ENCODE measurements around the gene DBP. TPM values are rescaled to one million over a fixed set of nuclear protein-coding genes. Genes with fewer than 3 reads are reported as not detected.
A peak's percentile ranks its signal among the peaks of the same experiment; 100 is the strongest.
"Not testable (repeated sequence)": the region's sequence is repeated elsewhere in the genome, so short reads cannot be mapped to it uniquely, and the experiment has no call there.

Gene DBP
- total RNA-seq, 2 experiments from 2014 or later: 8.3 to 12.4 TPM

DNA sequence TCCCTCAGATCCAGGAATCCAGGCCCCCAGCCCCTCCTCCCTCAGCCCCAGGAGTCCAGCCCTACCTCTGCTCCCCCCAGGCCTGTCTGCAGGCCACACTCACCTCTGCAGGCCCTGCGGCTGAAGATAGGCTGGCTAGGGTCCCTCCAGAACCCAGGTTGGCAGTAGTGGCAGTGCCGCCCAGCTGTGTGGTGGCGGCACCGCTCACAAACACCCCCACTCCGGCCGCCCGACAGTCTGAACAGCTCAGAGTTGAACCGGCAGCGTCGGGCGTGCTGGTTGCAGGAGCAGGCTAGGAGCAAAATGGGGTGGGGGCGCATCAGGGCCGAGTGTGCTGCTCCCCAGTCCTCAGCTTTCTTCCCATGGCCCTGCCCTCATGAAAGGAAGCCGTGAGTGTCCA is 27.3 kb upstream of the DBP start:
- H3K36me3 Mint-ChIP-seq (ENCODE audit: low read depth): no peaks in the 10 kb centered on the region
- H3K4me1 Mint-ChIP-seq: peaks cover 7% of the 10 kb centered on the region
- peaks cover under 1% of the 10 kb centered on the region for H3K9me3 Mint-ChIP-seq (ENCODE audit: low read depth)
- DNase-seq: no peak
- ChIA-PET CTCF (no interaction called here), POLR2A (no interaction called here)
- ATAC-seq: no peak
- intact Hi-C loops (cut with DNase I, micrococcal nuclease): loop anchor here in 1 of 2 experiments (5.0 kb wide), 1 partner anchor 73 kb away; no protein-coding TSS in a partner anchor
- no peak overlapping the region for H3K27ac Mint-ChIP-seq
- H3K4me3 Mint-ChIP-seq: no peak overlapping the region
- H3K27me3 Mint-ChIP-seq: no peaks in the 10 kb centered on the region

DNA sequence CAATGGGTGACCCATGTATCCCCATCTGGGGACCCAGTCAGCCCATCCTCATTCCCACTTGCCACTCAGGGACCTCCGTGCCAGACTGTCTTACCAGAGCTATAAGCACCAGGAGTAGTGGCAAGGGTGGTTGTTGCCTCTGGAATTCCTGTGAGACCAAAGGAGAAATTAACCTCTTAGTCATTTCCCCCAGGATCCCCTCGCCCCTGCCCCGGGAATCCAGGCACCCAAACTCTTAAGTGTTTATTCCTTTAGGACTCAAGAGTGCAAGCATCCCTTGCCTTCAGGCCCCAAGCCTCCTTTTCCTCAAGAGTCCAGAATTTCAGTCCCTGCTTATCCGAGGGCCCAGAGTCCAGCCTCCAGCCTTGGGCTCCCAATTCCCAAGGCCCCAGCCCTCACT is 26.5 kb upstream of the DBP start:
- Mint-ChIP-seq H3K27me3 (no peaks in the 10 kb centered on the region), H3K27ac (no peak overlapping the region), H3K4me1 (peaks cover 7% of the 10 kb centered on the region), H3K9me3 (ENCODE audit: low read depth) (no peaks in the 10 kb centered on the region), H3K36me3 (ENCODE audit: low read depth) (no peaks in the 10 kb centered on the region), H3K4me3 (no peak overlapping the region)
- intact Hi-C loops (cut with DNase I, micrococcal nuclease): loop anchor here in 1 of 2 experiments (5.0 kb wide), 1 partner anchor 74 kb away; no protein-coding TSS in a partner anchor
- ATAC-seq (no peak), DNase-seq (no peak)
- POLR2A ChIA-PET: no interaction called here
- CTCF ChIA-PET: no interaction called here

DNA sequence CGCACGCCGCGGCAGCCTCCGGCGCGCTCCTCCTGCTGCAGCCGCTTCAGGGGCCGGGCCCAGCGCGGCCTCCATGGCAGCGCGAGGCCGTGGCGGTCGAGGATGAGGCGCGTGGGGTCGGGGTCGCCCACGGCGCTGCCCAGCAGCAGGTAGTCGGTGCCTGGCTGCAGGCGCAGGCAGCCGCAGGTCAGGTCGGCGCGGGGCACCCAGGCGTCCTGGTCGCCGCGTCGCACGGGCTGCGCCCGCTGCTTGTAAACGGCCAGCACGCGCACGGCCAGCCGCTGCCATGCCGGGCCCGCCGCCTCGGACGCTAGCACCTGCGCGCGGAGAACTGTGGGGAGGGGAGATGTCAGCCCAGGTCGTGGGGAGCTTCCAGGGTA is 24.5 kb upstream of the DBP start:
- H3K27ac Mint-ChIP-seq: no peak overlapping the region
- no peaks in the 10 kb centered on the region for H3K36me3 Mint-ChIP-seq (ENCODE audit: low read depth)
- no peak overlapping the region for H3K4me3 Mint-ChIP-seq
- CTCF ChIA-PET: interaction anchor here (0.5 to 0.9 kb wide), 2 partner anchors 51 to 1178 kb away, joined by 3 to 4 read pairs; no protein-coding TSS in a partner anchor
- POLR2A ChIA-PET: no interaction called here
- intact Hi-C loops (cut with DNase I, micrococcal nuclease): loop anchor here (1.0 to 5.0 kb wide), 5 partner anchors 15 to 332 kb away; partner anchors contain the start of genes CA11 (in 1 of the 2), GYS1 (in 1 of the 2) and RUVBL2 (in 1 of the 2)
- ATAC-seq (no peak), DNase-seq (no peak)
- H3K9me3 Mint-ChIP-seq (ENCODE audit: low read depth): no peaks in the 10 kb centered on the region
- peaks cover 7% of the 10 kb centered on the region for H3K4me1 Mint-ChIP-seq
- H3K27me3 Mint-ChIP-seq: no peaks in the 10 kb centered on the region

DNA sequence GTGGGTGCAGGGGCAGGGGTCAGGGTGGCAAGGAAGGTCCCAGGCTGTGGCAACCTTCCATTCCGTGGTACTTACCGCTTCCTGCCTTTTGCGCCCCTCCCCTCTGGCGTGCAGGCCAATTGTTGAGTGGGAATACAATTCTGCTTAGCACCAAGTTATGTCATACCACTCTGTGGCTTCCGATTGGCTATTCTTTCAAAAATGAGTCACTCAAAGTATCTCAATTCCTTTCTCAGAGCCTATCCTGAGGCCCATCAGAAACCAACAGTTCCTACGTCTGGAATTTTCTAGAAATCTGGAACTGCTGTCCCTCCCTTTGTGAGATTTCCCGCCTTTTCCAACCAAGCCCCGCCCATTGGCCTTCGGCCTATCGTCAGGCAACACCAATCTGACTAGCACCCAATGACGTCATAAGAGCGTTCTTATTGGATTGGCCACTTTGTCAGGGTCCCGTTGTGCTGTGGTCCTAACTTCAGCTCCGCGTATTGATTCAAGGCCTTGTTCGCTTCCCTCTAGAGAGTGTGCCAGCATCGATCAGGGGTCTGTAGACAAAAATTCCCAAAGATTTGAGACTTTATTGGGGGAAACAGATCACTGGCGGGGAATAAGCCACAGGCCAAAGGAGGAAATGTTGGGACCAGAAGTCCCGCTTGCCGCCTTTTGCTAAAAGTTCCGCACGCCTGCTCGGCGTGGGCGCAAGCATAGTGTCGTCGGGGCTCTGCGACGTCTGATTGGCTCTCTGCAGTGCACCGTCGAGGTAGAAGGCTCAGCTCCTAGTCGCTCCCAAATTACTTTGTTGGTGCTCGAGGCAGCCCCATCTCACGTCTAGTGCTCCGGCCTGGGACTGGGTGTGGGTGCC is 23.9 kb upstream of the DBP start:
- H3K27me3 Mint-ChIP-seq: no peaks in the 10 kb centered on the region
- DNase-seq: peak; percentile 88
- POLR2A ChIA-PET: no interaction called here
- no peaks in the 10 kb centered on the region for H3K9me3 Mint-ChIP-seq (ENCODE audit: low read depth)
- H3K27ac Mint-ChIP-seq: peak overlapping the region; percentile 94
- no peaks in the 10 kb centered on the region for H3K36me3 Mint-ChIP-seq (ENCODE audit: low read depth)
- intact Hi-C loops (cut with DNase I, micrococcal nuclease): loop anchor here (1.0 to 5.0 kb wide), 5 partner anchors 15 to 332 kb away; partner anchors contain the start of genes CA11 (in 1 of the 2), GYS1 (in 1 of the 2) and RUVBL2 (in 1 of the 2)
- peak overlapping the region; percentile 10 for H3K4me3 Mint-ChIP-seq
- peaks cover 7% of the 10 kb centered on the region for H3K4me1 Mint-ChIP-seq
- CTCF ChIA-PET: interaction anchor here (0.5 to 0.9 kb wide), 2 partner anchors 51 to 1177 kb away, joined by 3 to 4 read pairs; no protein-coding TSS in a partner anchor
- peak; percentile 94 for ATAC-seq

DNA sequence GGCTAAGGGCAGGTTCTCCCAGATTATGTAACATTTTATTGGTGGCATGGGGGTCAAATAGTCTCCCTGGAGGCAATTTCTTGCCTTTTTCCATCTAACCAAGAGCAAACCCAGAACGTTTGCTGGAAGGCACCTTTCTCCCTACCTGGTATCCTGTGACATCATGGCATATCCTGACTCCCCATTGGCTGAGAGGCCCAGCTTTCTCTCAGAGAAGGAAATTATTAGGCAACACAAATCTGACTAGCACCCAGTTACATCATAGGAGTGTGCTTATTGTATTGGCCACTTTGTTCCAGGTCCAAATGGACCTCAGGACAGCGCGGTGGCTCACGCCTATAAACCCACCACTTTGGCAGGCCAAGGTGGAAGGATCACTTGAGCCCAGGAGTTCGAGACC is 22.6 kb upstream of the DBP start:
- no peak for ATAC-seq
- POLR2A ChIA-PET: no interaction called here
- H3K4me3 Mint-ChIP-seq: no peak overlapping the region

DNA sequence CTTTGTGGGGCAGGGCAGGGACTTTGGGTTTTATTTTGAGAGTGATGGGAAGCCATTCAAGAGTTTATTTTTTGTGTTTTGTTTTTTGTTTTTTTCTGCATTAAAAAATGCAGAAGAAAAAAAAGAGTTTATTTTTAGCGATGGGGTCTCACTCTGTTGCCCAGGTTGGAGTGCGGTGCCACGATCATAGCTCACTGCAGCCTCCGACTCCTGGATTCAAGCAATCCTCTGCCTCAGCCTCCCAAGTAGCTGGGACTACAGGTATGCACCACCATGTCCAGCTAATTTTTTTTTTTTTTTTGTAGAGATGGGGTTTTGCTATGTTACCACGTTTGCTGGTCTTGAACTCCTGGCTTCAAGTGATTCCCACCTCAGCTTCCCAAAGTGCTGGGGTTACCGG is 21.3 kb upstream of the DBP start:
- ATAC-seq (no peak), DNase-seq (no peak)
- POLR2A ChIA-PET: interaction anchor here (0.8 kb wide), 1 partner anchor 173 kb away, joined by 3 read pairs; no protein-coding TSS in a partner anchor
- peaks cover 7% of the 10 kb centered on the region for H3K4me1 Mint-ChIP-seq
- no peaks in the 10 kb centered on the region for H3K36me3 Mint-ChIP-seq (ENCODE audit: low read depth)
- no peaks in the 10 kb centered on the region for H3K9me3 Mint-ChIP-seq (ENCODE audit: low read depth)
- no peak overlapping the region for H3K4me3 Mint-ChIP-seq
- H3K27ac Mint-ChIP-seq: no peak overlapping the region
- H3K27me3 Mint-ChIP-seq: no peaks in the 10 kb centered on the region
- intact Hi-C loops (cut with DNase I, micrococcal nuclease): no loop called here
- CTCF ChIA-PET: interaction anchor here (1.4 kb wide), 1 partner anchor 12 kb away, joined by 6 read pairs; the partner anchor contains the start of gene CA11

More for the DNA sequence above, 22.6 kb upstream of the DBP start:
- Mint-ChIP-seq H3K27ac (no peak overlapping the region), H3K9me3 (ENCODE audit: low read depth) (no peaks in the 10 kb centered on the region), H3K27me3 (no peaks in the 10 kb centered on the region), H3K4me1 (peaks cover 7% of the 10 kb centered on the region), H3K36me3 (ENCODE audit: low read depth) (no peaks in the 10 kb centered on the region)
- intact Hi-C loops (cut with DNase I, micrococcal nuclease): loop anchor here (2.0 to 5.0 kb wide), 2 partner anchors 71 to 78 kb away; no protein-coding TSS in a partner anchor
- DNase-seq: no peak
- CTCF ChIA-PET: interaction anchor here (1.2 kb wide), 1 partner anchor 14 kb away, joined by 3 read pairs; the partner anchor contains the start of gene CA11

DNA sequence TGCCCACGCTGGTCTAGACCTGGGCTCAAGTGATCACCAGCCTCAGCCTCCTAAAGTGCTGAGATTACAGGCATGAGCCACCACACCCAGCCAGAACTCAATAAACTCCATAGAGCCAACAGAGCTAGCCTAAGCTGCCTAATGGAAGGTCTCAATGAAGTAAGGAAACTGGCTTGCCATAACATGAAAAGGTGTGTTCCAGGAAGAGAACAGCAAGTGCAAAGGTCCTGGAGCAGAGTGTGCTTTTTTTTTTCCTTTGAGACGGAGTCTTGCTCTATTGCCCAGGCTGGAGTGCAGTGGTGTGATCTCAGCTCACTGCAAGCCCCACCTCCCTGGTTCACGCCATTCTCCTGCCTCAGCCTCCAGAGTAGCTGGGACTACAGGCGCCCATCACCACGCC is 20.6 kb upstream of the DBP start:
- H3K36me3 Mint-ChIP-seq (ENCODE audit: low read depth); H3K27me3 Mint-ChIP-seq; H3K9me3 Mint-ChIP-seq (ENCODE audit: low read depth); intact Hi-C loops (cut with DNase I, micrococcal nuclease); H3K4me3 Mint-ChIP-seq; H3K27ac Mint-ChIP-seq; DNase-seq; H3K4me1 Mint-ChIP-seq; POLR2A ChIA-PET; ATAC-seq: not testable (repeated sequence)
- CTCF ChIA-PET: interaction anchor here (1.4 to 2.3 kb wide), 2 partner anchors 12 to 18 kb away, joined by 5 to 6 read pairs; partner anchors contain the start of gene CA11

DNA sequence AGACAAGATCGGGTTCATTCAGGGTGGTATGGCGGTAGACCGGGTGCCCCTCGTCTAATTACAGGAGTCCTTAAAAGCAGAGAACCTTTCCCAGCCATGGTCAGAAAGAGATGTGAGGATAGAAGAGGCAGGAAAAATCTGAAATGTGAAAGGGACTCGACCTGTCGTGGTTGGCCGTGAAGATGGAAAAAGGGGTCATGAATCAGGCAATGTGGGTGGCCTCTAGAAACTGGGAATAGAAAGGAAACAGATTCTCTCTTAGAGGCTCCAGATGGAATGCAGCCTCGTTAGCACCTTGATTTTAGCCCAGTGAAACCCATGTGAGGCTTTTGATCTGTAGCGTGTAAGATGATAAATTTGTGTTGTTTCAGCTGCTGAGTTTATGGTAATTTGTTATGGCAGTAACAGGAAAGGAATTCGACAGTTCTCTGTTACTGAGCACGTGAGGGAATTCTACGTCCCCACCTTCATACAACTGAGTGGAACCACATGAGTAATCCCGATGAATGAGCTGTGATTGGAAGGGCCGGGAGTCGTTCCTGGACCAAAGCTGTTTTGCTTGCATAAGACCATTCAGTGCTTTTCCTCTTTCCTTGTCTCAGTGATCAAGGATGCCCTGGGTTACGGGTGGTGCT is 19.8 kb upstream of the DBP start:
- DNase-seq: no peak
- ChIA-PET POLR2A (no interaction called here), CTCF (interaction anchor here (1.4 to 2.3 kb wide), 2 partner anchors 11 to 19 kb away, joined by 5 to 6 read pairs; partner anchors contain the start of gene CA11)
- intact Hi-C loops (cut with DNase I, micrococcal nuclease): no loop called here
- Mint-ChIP-seq H3K9me3 (ENCODE audit: low read depth) (no peaks in the 10 kb centered on the region), H3K27ac (no peak overlapping the region), H3K27me3 (no peaks in the 10 kb centered on the region), H3K36me3 (ENCODE audit: low read depth) (no peaks in the 10 kb centered on the region), H3K4me1 (peaks cover 14% of the 10 kb centered on the region), H3K4me3 (no peak overlapping the region)
- no peak for ATAC-seq

DNA sequence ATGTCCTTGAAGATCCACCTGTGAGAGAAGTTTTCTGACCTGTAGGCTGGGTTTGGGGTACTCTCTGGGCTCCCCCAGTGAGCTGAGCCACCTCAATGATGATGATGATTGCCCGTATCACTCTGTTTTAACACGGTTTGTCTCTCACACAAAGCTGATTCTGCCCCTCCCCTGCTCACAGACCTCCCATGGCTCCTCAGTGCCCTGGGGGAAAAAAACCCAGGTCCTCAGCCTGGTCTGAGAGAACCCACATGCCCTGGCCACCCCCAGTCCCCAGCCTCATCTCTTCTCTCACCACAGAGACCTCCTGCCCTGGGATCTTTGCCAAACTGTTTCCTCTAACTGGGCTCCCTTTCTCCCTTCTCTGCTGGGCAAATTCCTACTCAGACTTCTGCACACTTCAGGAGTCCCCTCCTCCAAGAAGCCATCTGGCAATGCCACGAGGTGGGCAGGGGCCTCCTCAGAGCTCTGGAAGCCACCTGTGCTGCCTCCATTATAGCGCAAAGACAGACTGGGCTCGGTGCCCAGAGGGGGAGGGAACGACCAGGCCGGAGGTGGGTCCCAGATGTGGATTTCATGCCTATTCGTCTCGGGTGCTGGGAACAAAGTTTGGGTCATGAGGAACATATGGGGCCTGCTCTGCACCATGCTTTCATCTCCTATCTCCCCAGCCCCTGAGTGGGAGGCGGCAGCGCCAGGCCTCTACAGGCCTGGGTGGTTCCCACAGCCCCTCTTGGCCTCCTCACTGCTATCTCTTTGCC is 17.3 kb upstream of the DBP start:
- ChIA-PET CTCF (no interaction called here), POLR2A (no interaction called here)
- H3K4me1 Mint-ChIP-seq: peaks cover 16% of the 10 kb centered on the region
- H3K9me3 Mint-ChIP-seq (ENCODE audit: low read depth): no peaks in the 10 kb centered on the region
- no peak for ATAC-seq
- intact Hi-C loops (cut with DNase I, micrococcal nuclease): no loop called here
- no peak overlapping the region for H3K27ac Mint-ChIP-seq
- no peak overlapping the region for H3K4me3 Mint-ChIP-seq
- no peaks in the 10 kb centered on the region for H3K36me3 Mint-ChIP-seq (ENCODE audit: low read depth)
- DNase-seq: no peak
- H3K27me3 Mint-ChIP-seq: no peaks in the 10 kb centered on the region

DNA sequence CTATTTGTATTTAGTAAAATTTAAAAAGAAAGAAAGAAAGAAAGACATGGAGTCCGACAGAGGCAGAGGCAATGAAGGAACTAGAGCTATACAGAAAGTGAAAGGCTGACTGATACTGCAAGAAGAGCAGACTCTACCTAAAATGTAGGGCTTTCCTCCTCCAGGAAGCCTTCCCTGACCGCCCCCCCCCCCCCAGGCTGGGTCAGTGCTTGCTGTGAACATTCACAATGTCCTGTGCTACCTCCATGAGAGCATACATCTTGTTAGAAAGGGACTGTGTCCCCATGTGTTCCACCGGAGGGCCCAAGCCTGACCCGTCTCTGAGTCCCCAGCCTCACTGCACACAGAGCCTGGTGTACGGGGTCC is 14.5 kb upstream of the DBP start:
- ATAC-seq: no peak
- Mint-ChIP-seq H3K4me3 (no peak overlapping the region), H3K9me3 (ENCODE audit: low read depth) (no peaks in the 10 kb centered on the region), H3K27me3 (no peaks in the 10 kb centered on the region), H3K4me1 (peaks cover 36% of the 10 kb centered on the region), H3K36me3 (ENCODE audit: low read depth) (no peaks in the 10 kb centered on the region), H3K27ac (no peak overlapping the region)
- POLR2A ChIA-PET: interaction anchor here (0.6 kb wide), 1 partner anchor 186 kb away, joined by 4 read pairs; no protein-coding TSS in a partner anchor
- no peak for DNase-seq
- CTCF ChIA-PET: no interaction called here
- intact Hi-C loops (cut with DNase I, micrococcal nuclease): no loop called here

Measured in activated CD4-positive, alpha-beta T cell treated with anti-CD3 and anti-CD28 coated beads for 36 hours (primary cell).